Measurements from ENCODE around the gene PRR22.
A peak's percentile ranks its signal among the peaks of the same experiment; 100 is the strongest.

PRR22 gene

DNA sequence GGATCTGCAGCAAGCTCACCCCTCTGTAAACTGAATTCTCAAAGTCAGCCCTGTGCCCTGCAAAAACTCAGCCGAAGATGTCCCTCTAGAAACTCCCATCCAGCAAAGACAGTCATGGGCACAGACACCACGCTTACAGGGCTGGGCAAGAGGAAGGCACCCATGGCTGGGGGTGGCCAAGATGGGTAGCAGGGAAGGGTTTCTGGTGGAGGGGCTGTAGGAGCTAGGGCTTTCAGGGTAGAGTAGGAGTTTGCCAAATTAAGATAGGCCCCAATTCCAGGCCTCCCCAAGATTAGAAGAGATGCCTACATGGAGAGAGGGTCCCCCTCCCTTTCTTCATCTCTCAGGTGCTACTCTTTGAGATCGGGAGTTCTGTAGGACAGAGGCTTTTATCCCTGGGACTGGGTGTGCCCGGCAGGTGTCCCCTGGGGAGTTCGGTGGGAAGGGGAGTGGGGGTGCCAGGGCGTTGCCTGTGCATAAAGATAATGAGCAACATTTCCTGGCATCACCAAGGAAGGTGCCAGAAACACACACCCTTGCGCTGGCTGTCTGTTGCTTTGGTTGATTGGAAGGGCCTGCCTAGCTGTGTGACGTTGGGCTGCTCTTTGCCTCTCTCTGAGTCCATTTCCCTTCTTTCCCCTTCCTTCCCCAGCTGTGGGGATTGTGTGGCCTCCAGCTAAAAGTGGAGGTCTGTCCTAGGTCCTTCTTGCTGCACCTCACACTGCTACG, 29.7 kb upstream of the PRR22 start:
- no peak for DNase-seq (ENCODE audit: low read depth in 2 of 2)

- no peak for DNase-seq (ENCODE audit: low read depth in 2 of 2)
Measured at GRCh38 chr19:5811117-5811516, 26.6 kb upstream of the PRR22 start.

DNA sequence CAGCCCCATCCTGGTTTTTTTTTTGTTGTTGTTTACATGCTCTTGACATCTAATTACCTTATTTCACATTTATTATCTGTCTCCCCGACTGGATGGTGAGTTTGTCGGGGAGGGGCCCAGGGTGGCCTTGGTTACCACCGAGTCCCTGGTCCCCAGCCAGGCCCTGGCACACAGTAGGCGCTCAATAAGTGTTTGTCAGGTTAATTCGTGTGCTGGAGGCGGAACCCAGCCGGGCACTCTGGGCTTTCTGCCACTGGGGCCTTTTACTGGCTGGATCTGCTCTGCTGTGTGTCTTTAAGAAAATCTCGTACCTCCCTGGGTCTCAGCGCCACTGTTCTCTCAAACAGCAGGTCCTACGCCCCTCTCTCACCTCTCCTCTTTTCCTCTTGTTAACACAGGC, 24.9 kb upstream of the PRR22 start:
- DNase-seq (ENCODE audit: low read depth in 2 of 2), result no peak

- no peak for DNase-seq (ENCODE audit: low read depth in 2 of 2)
Measured at GRCh38 chr19:5809053-5809452, 24.5 kb upstream of the PRR22 start.

GRCh38 chr19:5808120-5808816, 23.7 kb upstream of the PRR22 start:
- no peak for DNase-seq (ENCODE audit: low read depth in 2 of 2)

- no peak for DNase-seq (ENCODE audit: low read depth in 2 of 2)
Measured at GRCh38 chr19:5806905-5807304, 22.4 kb upstream of the PRR22 start.

DNA sequence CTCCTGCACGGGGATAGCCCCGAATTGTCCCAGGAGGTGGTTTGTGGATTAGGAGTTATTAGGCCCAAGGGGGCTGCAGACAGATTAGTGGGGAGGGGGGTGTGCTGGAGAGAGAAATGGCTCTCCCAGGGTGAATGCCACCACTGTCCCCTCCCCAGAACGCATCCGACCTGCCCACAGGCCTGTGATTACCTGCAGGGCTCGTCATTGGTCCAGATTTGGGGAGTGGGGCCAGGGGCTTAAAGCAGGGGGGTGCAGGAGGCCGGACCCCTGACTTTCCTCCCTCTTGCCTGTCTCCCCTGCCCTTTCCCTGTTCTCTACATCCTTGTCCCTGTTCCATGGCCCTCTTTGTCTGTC, 21.6 kb upstream of the PRR22 start:
- DNase-seq (ENCODE audit: low read depth in 2 of 2), result no peak

GRCh38 chr19:5805462-5806132, 21.1 kb upstream of the PRR22 start:
- no peak for DNase-seq (ENCODE audit: low read depth in 2 of 2)

GRCh38 chr19:5804516-5805461, 20.2 kb upstream of the PRR22 start, which contains the start of gene NRTN:
NRTN (plus strand) TSS chr19:5805067; CDS start chr19:5824166, 19,099 bp downstream.
- no peak for DNase-seq (ENCODE audit: low read depth in 2 of 2)

GRCh38 chr19:5803752-5804515, 19.4 kb upstream of the PRR22 start:
- peak; percentile 68 to 70 for DNase-seq (ENCODE audit: low read depth in 2 of 2)

- DNase-seq (ENCODE audit: low read depth in 2 of 2), result no peak
Measured at GRCh38 chr19:5803441-5803751, 18.9 kb upstream of the PRR22 start.

DNA sequence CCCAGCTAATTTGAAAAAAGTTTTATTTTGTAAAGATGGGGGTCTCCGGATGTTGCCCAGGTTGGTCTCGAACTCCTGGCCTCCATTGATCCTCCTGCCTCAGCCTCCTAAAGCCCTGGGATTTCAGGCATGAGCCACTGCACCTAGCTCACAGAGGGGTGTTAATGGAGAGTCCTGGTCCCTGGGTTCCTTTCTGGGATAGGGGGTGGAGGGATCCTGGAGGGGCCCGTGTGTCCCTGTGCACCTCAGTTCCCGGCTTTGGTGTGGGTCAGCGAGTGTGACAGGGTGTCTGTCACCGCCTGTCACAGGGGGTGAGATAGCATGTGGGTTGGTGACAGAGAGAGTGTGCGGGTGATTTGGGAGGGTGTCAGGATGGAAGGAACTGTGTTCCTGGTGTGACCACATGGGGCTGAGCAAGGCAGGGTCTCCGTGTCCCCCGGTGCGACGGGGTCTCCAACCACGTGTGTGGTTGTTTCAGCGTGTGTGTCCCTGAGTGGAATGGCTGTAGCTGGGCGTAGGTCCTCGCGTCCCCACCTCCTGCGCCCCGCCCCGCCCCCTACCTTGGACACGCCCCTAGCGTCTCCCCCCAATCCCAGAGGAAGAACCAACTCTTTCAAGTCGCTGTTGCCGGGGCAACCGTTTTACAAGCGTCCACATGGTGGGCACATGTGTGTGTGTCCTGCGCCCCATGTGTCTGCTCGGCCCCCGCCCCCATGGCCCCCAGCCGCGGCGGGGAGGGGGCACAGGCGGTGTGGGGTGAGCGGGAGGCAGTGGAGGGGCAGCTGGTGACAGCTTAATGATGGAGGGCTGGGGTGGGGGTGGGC, 17.5 kb upstream of the PRR22 start:
- DNase-seq (ENCODE audit: low read depth in 2 of 2), result peak; percentile 51 to 54

- no peak for DNase-seq (ENCODE audit: low read depth in 2 of 2)
Measured at GRCh38 chr19:5800361-5801270, 16.1 kb upstream of the PRR22 start.

DNA sequence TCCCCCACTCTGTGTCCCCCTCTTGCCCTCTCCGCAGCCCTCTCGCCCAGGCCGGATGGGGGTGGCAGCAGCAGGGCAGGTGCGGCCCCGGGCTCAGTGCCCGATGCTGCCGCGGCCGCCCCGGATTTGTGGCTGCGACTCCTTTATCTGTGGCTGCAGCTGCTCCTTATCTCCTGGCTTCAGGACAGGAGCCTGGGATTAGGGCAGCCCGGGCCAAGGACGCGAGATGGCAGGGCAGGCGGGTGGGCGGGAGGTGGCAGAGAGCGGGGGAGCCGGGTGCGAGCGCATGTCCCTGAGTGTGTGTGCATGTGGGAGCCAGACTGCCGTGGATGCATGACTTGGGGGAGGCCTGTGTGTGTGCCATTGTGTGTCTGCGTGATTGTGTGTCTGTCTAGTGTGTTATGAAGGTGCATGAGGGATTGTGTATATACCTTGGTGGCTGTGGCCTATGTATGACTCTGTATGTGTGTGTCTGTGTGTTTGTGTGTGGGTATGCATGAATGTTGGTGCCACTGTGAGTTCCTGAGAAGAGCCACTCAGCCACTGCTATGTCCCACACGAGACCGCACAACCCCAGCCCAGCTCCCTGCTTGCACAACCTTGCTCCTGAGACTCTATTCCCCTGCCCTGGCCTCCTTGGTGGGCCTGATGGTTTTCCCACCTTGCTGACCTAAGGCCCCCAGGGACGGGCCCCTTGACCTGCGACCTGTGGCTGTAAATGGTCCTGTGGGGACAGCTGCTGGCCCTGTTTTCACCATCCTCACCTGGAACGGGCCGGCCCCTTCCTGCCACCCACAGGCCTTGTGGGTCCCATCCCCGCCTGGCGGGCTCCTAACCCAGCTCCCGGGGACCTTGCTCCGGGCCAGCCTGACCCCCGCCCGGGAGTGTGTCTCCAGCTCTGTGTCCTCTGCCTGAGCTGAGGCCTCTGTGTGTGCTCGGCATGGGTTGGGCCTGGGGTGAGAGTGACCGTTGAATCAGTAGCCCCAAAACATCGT, 15.0 kb upstream of the PRR22 start:
- no peak for DNase-seq (ENCODE audit: low read depth in 2 of 2)

- no peak for DNase-seq (ENCODE audit: low read depth in 2 of 2)
Measured at GRCh38 chr19:5798244-5798643, 13.7 kb upstream of the PRR22 start.

DNA sequence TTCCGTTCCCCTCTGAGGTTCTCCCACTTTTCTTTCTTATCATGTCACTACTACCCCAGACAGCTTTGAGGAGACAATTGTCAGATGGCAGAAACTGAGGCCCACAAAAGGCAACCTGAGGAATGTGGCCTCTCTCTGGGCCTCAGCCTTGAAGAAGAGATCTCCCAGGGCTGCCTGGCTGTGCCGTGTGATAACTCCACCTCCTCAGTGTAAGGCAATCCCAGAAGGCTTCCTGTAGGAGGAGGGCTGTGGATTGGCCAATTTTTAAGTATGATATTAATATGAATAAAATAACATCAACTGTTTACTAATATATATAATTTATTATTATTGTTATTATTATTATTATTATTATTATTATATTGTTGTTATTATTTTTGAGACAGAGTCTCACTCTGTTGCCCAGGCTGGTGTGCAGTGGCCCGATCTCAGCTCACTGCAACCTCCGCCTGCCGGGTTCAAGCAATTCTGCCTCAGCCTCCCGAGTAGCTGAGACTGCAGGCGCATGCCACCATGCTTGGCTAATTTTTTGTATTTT, 10.9 kb upstream of the PRR22 start:
- no peak for DNase-seq (ENCODE audit: low read depth in 2 of 2)

DNA sequence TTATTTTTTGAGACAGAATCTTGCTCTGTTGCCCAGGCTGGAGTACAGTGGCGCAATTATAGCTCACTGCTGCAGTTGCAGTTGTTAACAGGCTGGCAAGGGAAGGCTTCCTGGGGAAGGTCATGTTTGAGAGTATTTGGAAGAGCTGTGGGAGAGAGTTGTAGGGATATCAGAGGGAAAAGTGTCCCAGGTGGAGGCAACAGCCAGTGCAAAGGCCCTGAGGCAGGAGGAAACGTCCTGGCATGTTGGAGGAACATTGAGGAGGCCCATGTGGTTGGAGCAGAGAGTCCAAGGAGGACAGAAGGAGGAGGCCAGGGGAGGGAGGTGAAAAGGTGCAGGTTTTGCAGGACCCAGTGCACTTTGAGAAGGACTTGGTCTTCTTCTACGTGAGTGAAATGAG, 8.6 kb upstream of the PRR22 start:
- DNase-seq (ENCODE audit: low read depth in 2 of 2), result no peak

DNA sequence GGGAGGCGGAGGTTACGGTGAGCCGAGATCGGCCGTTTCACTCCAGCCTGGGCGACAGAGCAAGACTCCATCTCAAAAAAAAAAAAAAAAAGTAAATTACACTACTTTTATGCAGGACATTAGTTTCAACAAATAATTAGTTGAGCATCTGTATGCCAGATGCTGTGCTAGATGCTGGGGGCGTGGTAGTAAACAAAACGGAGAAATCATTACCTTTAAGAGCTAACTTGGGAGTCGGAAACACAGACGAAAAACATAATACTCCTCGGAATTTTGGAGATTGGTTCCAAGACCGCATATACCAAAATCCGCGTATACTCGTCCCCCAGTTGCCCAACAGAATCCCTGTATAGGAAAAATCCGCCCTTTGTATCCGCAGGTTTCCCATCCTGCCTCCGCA, 7.7 kb upstream of the PRR22 start:
- DNase-seq (ENCODE audit: low read depth in 2 of 2), result no peak
